Left renal cortex interstitium (tissue), 4 donors: ENCODE measurements around the gene FIGLA. TPM values are rescaled to one million over a fixed set of nuclear protein-coding genes. Genes with fewer than 3 reads are reported as not detected.

Source experiments
- DNase-seq, 4 donors: peaks; one replicate each; pipeline ENCODE4 v3.0.0-alpha.2; 2013; ENCODE audit warnings: low read depth in 4 of 4, low spot score in 2 of 4, missing footprints in 1 of 4
- polyA plus RNA-seq, 4 donors: library from polyadenylated mRNA; unstranded; fragments of 120-200 nt; gene quantifications; one replicate each; pipeline ENCODE4 v1.2.1, GENCODE V29; 2013; ENCODE audit not compliant: insufficient read length in 4 of 4

Gene FIGLA
- polyA plus RNA-seq, 4 donors = not detected

GRCh38 chr2:70777450-70777849 is 13.0 kb downstream of the FIGLA start:
- no peak for DNase-seq

GRCh38 chr2:70776266-70776665 is 14.2 kb downstream of the FIGLA start:
- DNase-seq = no peak

GRCh38 chr2:70775141-70775540 is 15.3 kb downstream of the FIGLA start:
- DNase-seq = no peak

- no peak for DNase-seq
Observed at GRCh38 chr2:70772486-70773155, 17.8 kb downstream of the FIGLA start.

- no peak for DNase-seq
Observed at GRCh38 chr2:70771446-70771845, 19.0 kb downstream of the FIGLA start.

- DNase-seq = no peak
Observed at GRCh38 chr2:70769450-70769849, 21.0 kb downstream of the FIGLA start.

- DNase-seq = no peak
Observed at GRCh38 chr2:70768590-70769085, 21.8 kb downstream of the FIGLA start.

- DNase-seq = no peak
Observed at GRCh38 chr2:70767699-70768589, 22.5 kb downstream of the FIGLA start, which contains the start of gene ADD2. TSS of gene ADD2 (minus strand) at chr2:70768200. CDS start at chr2:70706408, 61,792 bp downstream.

GRCh38 chr2:70767079-70767698 is 23.3 kb downstream of the FIGLA start:
- no peak for DNase-seq

- no peak for DNase-seq
Observed at GRCh38 chr2:70766357-70767078, 23.9 kb downstream of the FIGLA start.

- no peak for DNase-seq
Observed at GRCh38 chr2:70765507-70765906, 24.9 kb downstream of the FIGLA start.

GRCh38 chr2:70759446-70759845 is 31.0 kb downstream of the FIGLA start:
- DNase-seq = no peak

GRCh38 chr2:70757966-70758365 is 32.5 kb downstream of the FIGLA start:
- DNase-seq = no peak

- DNase-seq = no peak
Observed at GRCh38 chr2:70757360-70757759, 33.1 kb downstream of the FIGLA start.

GRCh38 chr2:70756128-70756527 is 34.3 kb downstream of the FIGLA start:
- DNase-seq = no peak

GRCh38 chr2:70753902-70754301 is 36.5 kb downstream of the FIGLA start:
- DNase-seq = no peak

- DNase-seq = no peak
Observed at GRCh38 chr2:70753031-70753430, 37.4 kb downstream of the FIGLA start.

- no peak for DNase-seq
Observed at GRCh38 chr2:70752396-70752795, 38.0 kb downstream of the FIGLA start.

GRCh38 chr2:70751881-70752280 is 38.6 kb downstream of the FIGLA start:
- no peak for DNase-seq

GRCh38 chr2:70750320-70750719 is 40.1 kb downstream of the FIGLA start:
- DNase-seq = no peak
